ENCODE data around the gene SYN1. TPM values are rescaled to one million over a fixed set of nuclear protein-coding genes. Genes with fewer than 3 reads are reported as not detected.

Gene SYN1
- total RNA-seq, 1 donor from 2014 or later: 3.7 TPM

DNA sequence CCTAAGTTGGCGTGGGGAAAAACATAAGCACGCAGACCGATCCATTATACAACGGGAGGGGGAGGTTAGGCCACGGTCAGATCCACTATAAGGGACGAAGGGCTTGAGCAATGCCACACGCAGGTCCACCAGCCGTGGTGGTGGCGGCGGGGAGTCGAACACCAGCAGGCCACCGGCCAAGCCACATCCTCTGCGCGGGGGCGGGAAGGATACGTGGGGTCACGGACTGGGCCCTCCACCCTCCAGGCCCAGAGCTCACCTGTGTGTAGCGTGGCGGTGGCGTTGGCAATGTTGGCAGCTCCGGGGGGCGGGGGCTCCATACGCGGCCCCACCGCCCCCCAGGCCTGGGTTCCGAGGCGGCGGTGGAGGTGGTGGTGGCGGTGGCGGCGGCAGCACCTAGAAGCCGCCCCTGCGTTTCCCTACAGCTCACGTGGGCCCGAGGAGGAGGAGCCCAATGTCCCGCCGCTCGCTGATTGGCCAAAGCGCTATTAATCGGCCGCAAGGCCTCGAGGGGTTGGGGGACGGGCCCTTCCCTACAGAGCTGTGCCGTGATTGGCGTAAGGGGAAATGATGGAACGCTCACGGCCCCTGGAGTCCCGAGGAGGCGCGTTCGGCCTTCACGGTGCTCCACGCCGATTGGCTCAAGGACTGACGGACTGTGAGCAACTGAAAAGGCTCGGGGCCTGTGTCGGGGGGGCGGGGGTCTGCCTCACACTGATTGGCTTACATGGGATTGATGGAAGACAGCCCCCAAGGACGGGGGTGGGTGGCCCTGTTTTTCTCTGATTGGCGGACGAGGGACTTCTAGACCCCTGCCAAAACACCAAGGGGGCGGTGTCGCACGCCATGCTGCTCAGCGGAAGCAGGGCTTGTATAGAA lies 30.7 kb upstream of the SYN1 start, which contains the start of gene ELK1:
Gene ELK1 (minus strand): TSS at position 400 of the 879 bp plus-strand sequence. CDS start 9,122 bp downstream, outside the sequence.
- peak within 1 kb of the TSS; percentile 78 for H3K4me3 Mint-ChIP-seq (ENCODE audit: unreplicated experiment)
- peaks cover 3% of the 10 kb centered on the region for H3K9me3 Mint-ChIP-seq (ENCODE audit: low read depth)
- peaks cover 25% of the 10 kb centered on the region for H3K4me1 Mint-ChIP-seq (ENCODE audit: low read depth)
- TF ChIP-seq, protein P1, sequence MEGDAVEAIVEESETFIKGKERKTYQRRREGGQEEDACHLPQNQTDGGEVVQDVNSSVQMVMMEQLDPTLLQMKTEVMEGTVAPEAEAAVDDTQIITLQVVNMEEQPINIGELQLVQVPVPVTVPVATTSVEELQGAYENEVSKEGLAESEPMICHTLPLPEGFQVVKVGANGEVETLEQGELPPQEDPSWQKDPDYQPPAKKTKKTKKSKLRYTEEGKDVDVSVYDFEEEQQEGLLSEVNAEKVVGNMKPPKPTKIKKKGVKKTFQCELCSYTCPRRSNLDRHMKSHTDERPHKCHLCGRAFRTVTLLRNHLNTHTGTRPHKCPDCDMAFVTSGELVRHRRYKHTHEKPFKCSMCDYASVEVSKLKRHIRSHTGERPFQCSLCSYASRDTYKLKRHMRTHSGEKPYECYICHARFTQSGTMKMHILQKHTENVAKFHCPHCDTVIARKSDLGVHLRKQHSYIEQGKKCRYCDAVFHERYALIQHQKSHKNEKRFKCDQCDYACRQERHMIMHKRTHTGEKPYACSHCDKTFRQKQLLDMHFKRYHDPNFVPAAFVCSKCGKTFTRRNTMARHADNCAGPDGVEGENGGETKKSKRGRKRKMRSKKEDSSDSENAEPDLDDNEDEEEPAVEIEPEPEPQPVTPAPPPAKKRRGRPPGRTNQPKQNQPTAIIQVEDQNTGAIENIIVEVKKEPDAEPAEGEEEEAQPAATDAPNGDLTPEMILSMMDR (IDR thresholded peaks at IDR 0.05): peak; percentile 20
- no peaks in the 10 kb centered on the region for H3K27me3 Mint-ChIP-seq (ENCODE audit: low read depth)
- DNase-seq (ENCODE audit: low spot score): peak; percentile 97
- no peaks in the 10 kb centered on the region for H3K36me3 Mint-ChIP-seq (ENCODE audit: low read depth)
- H3K27ac Mint-ChIP-seq (ENCODE audit: unreplicated experiment): peak within 1 kb of the TSS; percentile 96

DNA sequence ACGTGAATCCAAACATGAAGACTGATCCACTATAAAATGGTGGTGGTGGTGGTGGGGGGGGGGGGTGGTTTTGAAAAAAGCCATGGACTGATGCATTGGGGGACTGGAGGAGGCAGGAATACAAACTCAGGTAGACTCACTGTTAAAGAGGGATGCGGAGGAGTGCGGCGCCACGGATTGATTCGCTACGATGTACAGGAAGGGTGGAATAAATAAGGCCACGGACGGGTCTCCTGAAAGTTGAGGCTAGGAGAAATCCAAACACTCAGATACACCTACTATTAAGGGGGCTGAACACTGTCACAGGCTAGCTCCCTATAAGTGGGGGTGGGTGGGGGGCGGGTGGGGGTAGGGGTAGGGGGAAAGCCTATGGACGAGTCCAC lies 30.1 kb upstream of the SYN1 start:
- H3K4me3 Mint-ChIP-seq (ENCODE audit: unreplicated experiment): peak overlapping the region; percentile 75
- no peaks in the 10 kb centered on the region for H3K36me3 Mint-ChIP-seq (ENCODE audit: low read depth)
- TF ChIP-seq, protein P1 (IDR thresholded peaks at IDR 0.05): no peak
- peaks cover 26% of the 10 kb centered on the region for H3K4me1 Mint-ChIP-seq (ENCODE audit: low read depth)
- H3K27me3 Mint-ChIP-seq (ENCODE audit: low read depth): no peaks in the 10 kb centered on the region
- H3K9me3 Mint-ChIP-seq (ENCODE audit: low read depth): peaks cover 3% of the 10 kb centered on the region
- DNase-seq (ENCODE audit: low spot score): no peak
- H3K27ac Mint-ChIP-seq (ENCODE audit: unreplicated experiment): peak overlapping the region; percentile 84

DNA sequence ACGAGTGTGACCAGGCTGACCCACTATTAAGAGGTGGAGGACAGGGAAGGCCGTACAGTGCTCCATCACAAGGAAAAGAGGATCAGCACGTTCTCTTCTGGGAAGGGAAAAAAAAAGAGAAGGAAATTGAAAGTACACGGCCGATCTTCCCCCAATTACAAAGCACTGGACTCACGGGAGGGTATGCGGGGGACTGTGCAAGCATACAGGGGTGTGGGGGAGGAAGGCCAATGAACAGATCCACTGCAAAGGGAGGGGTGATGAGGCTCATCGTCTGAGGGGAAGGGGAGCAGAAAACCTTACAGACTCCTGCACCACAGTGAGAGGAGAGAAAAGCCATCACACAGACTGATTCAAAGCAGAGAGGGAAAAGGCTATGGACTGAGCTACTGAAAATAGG lies 29.6 kb upstream of the SYN1 start:
- no peak for DNase-seq (ENCODE audit: low spot score)
- no peaks in the 10 kb centered on the region for H3K27me3 Mint-ChIP-seq (ENCODE audit: low read depth)
- H3K4me3 Mint-ChIP-seq (ENCODE audit: unreplicated experiment): peak overlapping the region; percentile 75
- peak overlapping the region; percentile 73 for H3K27ac Mint-ChIP-seq (ENCODE audit: unreplicated experiment)
- peaks cover 29% of the 10 kb centered on the region for H3K4me1 Mint-ChIP-seq (ENCODE audit: low read depth)
- H3K9me3 Mint-ChIP-seq (ENCODE audit: low read depth): peaks cover 3% of the 10 kb centered on the region
- no peaks in the 10 kb centered on the region for H3K36me3 Mint-ChIP-seq (ENCODE audit: low read depth)
- TF ChIP-seq, protein P1 (IDR thresholded peaks at IDR 0.05): no peak

DNA sequence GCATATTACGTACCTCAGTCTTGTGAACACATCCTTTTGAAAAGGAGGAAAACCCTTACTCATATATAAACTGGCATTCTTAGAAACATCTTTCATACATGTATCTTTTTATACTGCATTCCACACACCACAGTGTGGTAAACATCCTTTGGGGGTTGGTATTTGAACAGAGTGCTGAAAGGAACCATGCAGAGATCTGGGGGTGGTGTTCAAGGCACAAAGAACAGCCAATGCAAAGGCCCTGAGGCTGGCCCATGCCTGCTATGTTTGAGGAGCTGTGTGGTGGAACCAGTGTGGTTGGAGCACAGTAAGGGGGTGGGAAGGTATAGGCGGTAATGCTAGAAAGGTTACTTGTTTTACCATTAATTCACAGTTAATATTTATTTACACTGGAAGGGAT lies 28.7 kb upstream of the SYN1 start:
- peaks cover 29% of the 10 kb centered on the region for H3K4me1 Mint-ChIP-seq (ENCODE audit: low read depth)
- peaks cover 2% of the 10 kb centered on the region for H3K36me3 Mint-ChIP-seq (ENCODE audit: low read depth)
- DNase-seq (ENCODE audit: low spot score): no peak
- H3K9me3 Mint-ChIP-seq (ENCODE audit: low read depth): peaks cover 3% of the 10 kb centered on the region
- TF ChIP-seq, protein P1 (IDR thresholded peaks at IDR 0.05): no peak
- H3K27ac Mint-ChIP-seq (ENCODE audit: unreplicated experiment): no peak overlapping the region
- H3K4me3 Mint-ChIP-seq (ENCODE audit: unreplicated experiment): no peak overlapping the region
- H3K27me3 Mint-ChIP-seq (ENCODE audit: low read depth): no peaks in the 10 kb centered on the region

DNA sequence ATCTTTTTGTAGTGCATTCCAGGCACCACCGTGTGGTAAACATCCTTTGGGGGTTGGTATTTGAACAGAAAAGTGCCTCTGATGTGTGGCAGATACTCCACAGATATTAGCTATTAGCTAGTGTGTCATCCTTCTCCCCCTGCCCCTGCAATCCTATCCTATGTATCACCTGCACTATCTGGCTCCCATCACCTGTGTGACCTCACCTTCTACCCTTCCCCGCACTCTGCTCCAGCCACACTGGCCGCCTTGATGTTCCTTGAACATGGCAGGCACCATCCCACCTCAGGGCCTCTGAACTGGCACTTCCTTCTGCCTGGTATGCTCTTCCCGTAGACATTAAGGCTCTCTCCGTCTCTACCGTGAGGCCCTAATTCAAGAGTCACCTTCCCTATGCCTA lies 27.0 kb upstream of the SYN1 start:
- DNase-seq (ENCODE audit: low spot score): no peak
- Mint-ChIP-seq H3K4me1 (ENCODE audit: low read depth) (peaks cover 29% of the 10 kb centered on the region), H3K4me3 (ENCODE audit: unreplicated experiment) (no peak overlapping the region), H3K27ac (ENCODE audit: unreplicated experiment) (no peak overlapping the region), H3K36me3 (ENCODE audit: low read depth) (peaks cover 3% of the 10 kb centered on the region), H3K9me3 (ENCODE audit: low read depth) (peaks cover 5% of the 10 kb centered on the region), H3K27me3 (ENCODE audit: low read depth) (no peaks in the 10 kb centered on the region)
- TF ChIP-seq, protein P1 (IDR thresholded peaks at IDR 0.05): no peak
